Right lobe of liver (tissue), 4 donors: Measurements from ENCODE around the gene AGBL3.

Experiments used
- CTCF ChIP-seq, 4 donors: fragments of 200-600 bp in 3 of 4; fragments of 450-650 bp in 1 of 4; IDR thresholded peaks; one replicate each; pipeline versions ENCODE4 v1.5.1 to v1.8.0; 2016 to 2022; ENCODE audit warnings: antibody characterized with exemption in 4 of 4, mild to moderate bottlenecking in 2 of 4
- POLR2A ChIP-seq: fragments of 450-650 bp; IDR thresholded peaks from one replicate; pipeline ENCODE4 v1.6.1; 2017; ENCODE audit warnings: antibody characterized with exemption, mild to moderate bottlenecking
- donor health status: DM: no; HTN: no; CAD: no.
- donor health status: DM: no; HTN: no; CAD: no.
- donor health status: DM: no; HTN: yes; CAD: no.

GRCh38 chr7:135169964-135170273 lies 183.6 kb downstream of the AGBL3 start:
- TF ChIP-seq CTCF (IDR thresholded peaks at IDR 0.05) (no peak), POLR2A (no peak)
